HG03457 (cell line): ENCODE data around the gene SNRPB.
"Not testable (repeated sequence)": the region's sequence is repeated elsewhere in the genome, so short reads cannot be mapped to it uniquely, and the experiment has no call there.

Source experiments
- ATAC-seq: cut with Tn5 transposase; IDR thresholded peaks from one replicate; pipeline ENCODE4 v1.9.1; 2021; ENCODE audit warnings: moderate number of reproducible peaks; ENCODE audit not compliant: unreplicated experiment

The SNRPB gene

DNA sequence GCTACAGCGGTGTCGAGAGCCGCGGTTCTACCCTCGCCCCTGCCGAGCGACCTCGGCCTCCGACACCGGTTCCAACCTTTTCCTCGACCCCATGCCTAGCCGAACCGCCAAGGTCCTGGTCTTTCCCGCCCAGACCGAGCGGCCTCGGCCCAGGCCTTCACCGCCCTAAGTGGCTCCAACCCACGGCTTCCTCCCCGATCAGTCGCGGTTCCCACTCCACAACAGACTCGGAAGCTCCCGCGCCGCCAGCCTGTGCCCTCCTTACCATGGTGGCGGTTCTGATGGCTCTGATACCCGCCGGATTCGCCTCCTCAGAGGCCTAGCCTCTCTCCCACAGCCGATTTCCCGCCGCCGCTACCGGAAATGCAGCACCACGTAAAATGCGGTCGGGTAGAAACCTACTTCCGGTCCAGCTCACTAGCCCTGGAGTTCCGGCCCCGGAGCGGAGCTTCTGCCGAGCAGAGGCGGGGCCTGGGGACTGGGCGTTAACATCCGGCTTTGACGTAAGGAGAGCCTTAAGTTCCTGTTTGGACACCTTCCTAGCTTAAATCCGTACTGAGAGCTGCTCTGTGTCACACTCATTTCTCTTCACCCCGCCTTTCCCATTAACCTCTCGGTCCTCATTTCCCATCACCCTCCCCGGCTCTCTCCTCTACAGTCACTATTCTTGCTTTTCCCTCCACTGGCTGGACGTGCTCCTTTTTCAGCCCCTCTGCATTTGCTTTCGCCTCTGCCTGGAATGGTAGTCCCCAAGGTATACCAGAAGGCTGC is at the start of gene SNRPB:
Gene SNRPB (minus strand): TSS at position 367 of the 771 bp plus-strand sequence. CDS start 99 bp downstream, at position 268.
- peak; percentile 87 for ATAC-seq

DNA sequence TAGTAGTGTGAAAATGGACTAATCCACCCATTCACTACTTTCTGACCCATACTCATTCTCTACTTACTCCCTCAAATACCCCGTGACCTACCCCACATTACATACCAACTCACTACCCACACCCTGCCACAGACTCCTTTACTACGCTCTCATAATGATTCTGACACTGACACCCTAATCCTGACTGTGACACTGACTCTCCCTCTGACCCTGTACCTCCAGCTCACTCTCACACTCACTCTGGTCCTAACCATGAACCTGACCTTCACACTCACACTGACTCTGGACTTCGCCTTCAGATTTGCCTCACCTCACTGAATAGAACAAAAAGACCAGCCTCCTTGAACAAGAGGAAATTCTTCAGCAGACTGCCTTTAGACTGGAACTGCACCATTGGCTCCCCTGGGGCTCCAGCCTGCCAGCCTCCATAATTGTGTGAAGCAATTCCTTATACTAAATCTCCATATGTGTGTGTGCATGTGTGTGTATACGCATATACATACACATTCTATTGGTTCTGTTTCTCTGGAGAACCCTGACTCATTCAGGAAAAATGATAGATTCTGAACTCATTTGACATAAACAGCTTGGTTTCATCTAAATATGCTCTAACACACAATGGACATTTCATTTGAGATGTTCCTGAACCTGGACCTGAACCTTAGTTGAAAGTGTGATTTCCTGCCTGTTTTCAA is 48.7 kb upstream of the SNRPB start:
- ATAC-seq = no peak

DNA sequence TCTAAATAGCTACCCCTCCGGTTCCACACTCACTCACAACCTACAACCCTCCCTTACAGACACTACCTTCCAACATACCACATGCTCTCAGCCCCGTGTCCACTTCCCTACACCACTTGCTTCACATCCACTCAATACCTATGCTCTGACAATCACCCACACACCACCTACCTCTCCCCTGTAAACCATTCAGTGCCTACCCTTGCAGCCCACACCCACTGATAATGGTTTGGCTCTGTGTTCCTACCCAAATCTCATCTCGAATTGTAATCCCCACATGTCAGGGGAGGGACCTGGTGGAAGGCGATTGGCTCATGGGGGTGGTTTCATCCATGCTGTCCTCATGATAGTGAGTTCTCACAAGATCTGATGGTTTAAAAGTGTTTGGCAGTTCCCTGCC is 48.0 kb upstream of the SNRPB start:
- no peak for ATAC-seq

DNA sequence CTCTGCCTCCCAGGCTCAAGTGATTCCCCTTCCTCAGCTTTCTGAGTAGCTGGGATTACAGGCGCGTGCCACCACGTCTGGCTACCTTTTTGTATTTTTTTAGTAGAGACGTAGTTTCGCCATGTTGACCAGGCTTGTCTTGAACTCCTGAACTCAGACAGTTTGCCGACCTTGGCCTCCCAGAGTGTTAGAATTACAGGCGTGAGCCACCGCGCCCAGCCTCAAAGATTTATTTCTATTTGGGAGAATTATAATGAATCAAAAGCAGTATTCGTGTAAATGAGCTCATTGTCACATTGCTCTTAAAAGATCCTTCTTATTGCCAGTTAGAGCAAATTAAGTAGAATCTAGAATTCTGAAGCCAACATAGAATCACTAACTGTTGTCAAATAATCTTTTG is 47.5 kb upstream of the SNRPB start:
- no peak for ATAC-seq

DNA sequence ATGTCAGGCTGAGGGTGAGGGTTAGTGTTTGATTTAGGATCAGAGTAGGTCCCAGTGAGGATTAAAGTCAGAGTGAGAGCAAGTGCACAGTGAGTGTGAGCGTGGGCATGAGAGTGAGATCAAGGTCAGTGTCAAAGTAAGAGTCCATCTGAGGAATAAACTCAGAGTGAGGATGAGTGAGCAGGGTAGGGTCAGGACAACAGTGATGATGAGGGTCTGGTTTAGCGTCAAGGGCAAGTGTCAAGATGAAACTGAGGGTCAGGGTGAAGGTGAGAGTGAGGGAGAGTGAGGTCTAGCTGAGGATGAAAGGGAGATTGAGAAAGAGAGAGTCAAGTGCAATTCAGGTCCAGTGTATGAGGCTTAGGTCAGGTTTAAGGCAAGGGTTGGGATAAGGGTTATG is 45.8 kb upstream of the SNRPB start:
- no peak for ATAC-seq

DNA sequence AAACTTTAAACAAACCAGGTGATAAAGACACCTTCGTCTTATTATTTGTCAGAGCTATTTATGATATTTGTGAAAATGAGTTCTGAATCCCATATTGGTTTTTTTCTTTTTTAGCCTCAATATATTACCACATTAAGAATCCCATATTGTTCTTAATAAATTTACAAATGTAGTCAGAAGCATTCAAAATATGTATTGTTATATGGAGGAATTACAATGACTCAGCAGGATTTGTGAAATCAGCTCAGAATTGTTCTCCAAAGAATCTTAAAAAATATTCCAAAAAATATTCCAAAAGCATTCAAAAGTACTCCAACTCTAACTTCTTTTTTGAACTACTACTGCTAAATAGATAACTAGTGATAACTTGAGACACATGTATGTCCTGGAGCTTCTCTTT is 44.6 kb upstream of the SNRPB start:
- no peak for ATAC-seq

DNA sequence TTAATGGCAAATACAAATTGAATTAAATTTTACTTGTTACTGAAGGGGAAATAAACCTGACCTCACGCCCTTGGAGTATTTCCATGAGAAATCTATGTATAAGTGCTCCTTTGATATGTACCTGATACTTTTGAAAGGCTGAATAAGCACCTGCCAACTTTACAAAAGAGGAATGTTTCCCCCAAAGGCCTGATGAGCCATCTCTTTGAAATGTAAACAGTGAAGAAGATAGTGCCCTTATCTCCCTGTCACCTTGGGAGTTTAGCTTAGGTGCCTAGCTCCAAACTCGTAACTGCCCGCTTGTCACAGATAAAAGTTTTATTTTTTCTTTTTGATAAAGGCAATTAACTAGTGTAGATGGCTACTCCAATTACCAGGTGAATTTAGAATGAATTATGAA is 39.2 kb upstream of the SNRPB start:
- ATAC-seq = no peak

DNA sequence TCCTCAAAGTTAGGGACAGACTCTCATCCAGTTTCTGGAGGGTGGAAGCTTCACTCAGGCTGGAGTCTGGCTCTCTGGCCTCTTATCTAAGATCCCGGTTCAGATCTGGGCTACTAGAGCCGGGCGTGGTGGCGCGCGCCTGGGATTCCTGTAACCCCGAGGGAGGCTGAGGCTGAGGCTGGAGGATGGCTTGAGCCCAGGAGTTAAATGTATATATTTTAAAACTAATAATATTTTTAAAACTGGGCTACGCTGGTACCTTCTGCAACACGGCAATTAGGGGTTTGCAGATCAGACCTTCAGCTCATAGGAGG is 38.8 kb upstream of the SNRPB start:
- ATAC-seq = no peak

DNA sequence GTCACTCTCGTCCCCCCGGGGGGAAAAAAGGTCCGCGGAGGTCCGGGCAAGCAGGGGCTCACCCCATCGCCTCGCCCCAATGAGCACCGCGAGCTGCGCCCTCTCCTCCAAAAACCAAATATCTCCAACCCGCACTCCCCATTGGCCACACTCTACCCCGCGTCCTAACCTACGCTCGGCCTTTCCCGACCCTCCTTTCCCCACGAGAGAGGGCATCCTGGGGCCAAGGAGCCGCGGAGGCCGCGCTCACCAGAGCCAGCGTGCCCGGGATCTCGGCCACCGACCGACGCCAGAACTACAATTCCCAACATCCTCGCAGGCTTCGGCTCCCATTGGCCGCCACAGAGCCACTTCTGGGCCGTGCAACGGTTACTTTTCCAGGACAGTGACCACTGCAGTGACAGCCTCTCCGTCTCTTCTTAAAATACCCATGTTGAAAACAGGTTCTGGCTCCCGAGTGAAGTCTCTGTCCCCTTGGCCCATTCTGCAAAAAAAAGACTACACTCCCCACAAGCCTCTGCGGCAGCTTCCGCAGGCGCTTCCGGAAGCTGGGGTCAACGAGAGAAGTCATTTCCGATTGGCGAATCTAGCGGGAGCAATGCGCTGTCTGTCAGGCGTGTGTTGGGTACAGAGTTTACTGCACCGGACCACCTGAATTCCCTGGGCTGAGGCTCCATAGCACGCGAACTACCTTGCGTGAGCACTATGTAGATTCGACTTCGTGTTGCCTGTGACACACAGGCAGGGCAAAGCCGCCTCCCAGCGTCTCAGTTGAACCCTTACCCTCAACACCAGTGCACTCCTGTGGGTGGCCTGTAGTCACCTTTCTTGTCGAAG is 38.3 kb upstream of the SNRPB start, which contains the start of gene ZNF343:
Gene ZNF343 (minus strand): TSS at position 285 of the 837 bp plus-strand sequence. CDS start 15,020 bp downstream, outside the sequence.
- peak; percentile 87 for ATAC-seq

DNA sequence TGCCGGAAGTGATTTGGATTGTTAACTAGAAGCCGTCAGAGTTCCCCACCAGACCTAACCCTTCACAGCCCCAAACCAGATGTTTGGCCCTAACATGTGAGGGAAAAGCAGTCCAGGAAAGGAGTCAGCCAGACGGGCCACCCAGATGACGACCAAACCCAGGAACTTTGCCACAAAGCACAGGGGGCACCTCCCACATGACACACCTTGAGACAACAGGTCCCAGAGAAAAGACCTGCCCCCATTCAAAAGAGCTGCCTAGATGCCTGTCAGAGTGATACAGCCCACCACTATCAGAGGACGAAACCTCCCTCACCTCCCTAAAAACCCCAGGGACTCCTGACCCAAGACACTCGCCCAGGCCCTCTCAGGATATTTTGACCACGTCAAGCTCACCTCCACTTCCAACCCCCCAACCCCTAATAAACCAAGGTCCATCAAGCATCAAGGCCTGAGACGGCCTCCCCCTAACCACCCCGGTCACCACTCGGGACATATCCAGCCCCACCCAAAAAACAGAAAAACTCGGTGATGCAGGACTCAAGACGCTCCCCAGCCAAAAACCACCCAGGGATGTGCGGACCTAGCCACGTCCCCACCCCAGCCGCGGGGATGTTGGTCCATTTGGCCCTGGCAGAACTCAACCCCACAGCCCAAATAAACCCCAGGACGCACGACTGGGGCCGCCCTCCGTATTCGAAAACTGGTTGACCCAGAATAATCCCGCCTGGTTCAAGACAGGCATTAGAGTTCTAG is 37.5 kb upstream of the SNRPB start:
- no peak for ATAC-seq

DNA sequence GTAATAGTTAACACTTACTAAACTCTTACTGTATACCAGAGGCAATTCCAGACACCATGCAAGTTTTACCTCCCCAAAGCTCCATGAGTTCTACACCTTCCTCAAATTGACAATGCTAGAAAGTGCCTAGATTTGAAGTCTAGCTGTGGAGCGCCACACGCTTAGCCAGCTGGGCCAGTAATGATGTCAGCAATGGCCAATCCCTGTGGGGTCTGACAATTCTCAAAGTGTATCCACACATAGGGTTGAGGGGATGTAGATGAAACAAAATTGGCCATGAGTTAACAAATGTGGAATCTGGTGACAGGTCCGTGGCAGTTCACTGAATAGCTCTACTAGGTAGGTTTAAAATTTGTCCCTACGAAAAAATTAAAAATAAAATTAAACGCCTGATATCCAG is 36.9 kb upstream of the SNRPB start:
- no peak for ATAC-seq

DNA sequence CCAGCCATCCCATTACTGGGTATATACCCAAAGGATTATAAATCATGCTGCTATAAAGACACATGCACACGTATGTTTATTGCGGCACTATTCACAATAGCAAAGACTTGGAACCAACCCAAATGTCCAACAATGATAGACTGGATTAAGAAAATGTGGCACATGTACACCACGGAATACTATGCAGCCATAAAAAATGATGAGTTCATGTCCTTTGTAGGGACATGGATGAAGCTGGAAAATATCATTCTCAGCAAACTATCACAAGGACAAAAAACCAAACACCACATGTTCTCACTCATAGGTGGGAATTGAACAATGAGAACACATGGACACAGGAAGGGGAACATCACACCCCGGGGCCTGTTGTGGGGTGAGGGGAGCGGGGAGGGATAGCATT is 35.8 kb upstream of the SNRPB start:
- not testable (repeated sequence) for ATAC-seq

DNA sequence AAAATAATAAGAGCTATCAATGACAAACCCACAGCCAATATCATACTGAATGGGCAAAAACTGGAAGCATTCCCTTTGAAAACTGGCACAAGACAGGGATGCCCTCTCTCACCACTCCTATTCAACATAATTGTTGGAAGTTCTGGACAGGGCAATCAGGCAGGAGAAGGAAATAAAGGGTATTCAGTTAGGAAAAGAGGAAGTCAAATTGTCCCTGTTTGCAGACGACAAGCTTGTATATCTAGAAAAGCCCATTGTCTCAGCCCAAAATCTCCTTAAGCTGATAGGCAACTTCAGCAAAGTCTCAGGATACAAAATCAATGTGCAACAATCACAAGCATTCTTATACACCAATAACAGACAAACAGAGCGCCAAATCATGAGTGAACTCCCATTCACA is 34.2 kb upstream of the SNRPB start:
- not testable (repeated sequence) for ATAC-seq

DNA sequence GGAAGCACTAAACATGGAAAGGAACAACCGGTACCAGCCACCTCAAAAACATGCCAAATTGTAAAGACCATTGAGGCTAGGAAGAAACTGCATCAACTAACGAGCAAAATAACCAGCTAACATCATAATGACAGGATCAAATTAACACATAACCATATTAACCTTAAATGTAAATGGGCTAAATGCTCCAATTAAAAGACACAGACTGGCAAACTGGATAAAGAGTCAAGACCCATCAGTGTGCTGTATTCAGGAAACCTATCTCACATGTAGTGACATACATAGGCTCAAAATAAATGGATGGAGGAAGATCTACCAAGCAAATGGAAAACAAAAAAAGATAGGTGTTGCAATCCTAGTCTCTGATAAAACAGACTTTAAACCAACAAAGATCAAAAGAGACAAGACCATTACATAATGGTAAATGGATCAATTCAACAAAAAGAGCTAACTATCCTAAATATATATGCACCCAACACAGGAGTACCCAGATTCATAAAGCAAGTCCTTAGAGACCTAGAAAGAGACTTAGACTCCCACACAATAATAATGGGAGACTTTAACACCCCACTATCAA is 32.3 kb upstream of the SNRPB start:
- not testable (repeated sequence) for ATAC-seq

DNA sequence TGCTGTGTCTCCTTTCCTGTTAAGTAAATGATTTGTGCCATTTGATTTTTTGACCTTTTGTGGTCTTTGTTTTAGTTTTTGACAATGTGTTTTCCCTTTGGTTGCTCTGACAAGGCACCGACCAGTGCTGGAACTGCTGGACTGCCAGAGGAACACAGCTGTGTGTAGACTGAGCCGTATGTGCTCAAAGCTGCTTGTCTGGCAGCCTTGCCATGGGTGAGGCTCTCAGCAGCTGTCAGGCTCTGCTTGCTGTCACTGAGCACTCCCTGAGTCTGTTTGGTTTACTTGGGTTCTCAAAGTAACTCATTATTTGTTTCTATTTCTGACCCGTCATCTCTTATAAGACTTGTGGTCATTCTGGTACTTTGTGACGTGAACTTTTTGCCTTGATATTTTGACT is 15.1 kb upstream of the SNRPB start:
- no peak for ATAC-seq

DNA sequence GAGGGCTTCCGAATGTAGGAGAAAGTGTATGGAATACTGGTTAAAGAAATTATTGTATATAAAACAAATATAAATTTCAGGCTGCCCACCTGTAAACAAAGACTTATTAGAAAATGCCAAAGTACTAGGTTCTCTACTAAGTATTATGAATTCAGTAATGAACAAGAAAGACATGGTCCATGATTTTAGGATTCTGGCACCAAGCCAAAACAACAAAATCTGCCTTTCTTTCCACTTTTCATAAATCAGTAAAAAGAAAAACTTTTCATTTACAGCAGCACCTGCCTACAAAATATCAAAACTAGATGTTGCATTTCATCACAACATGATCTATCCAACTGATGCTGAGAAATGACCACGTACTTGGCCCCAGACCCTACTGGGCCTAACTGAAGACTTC is 14.5 kb upstream of the SNRPB start:
- ATAC-seq = no peak

DNA sequence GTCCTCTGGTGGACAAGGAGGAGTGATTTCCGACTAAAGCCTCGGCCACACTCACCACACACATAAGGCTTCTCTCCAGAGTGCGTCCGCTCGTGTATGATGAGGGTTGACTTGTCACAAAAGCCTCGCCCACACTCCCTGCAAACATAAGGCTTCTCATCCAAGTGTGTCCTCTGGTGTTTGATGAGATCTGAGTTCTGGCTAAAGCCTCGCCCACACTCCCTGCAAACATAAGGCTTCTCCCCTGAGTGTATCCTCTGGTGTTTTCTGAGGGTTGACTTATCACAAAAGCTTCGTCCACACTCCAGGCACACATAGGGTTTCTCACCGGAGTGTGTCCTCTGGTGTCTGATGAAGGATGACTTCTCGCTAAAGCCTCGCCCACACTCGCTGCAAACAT is 12.9 kb upstream of the SNRPB start:
- no peak for ATAC-seq

DNA sequence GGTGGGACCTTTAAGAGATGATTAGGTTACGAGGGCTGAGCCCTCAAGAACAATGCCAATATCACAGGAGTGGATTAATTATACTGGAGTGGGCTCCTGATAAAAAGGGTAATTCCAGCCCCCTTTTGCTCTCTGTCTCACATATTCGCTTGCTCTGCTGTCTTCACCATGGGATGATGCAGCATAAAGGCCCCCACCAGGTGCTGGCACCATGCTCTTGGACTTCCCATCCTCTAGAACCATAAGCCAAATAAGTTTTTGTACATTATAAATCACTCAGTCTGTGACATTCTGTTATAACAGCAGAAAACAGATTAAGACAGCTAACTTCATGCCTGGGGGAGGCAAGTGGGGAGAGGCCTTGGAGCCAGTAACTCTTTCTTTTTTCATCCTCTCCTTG is 9.8 kb upstream of the SNRPB start:
- no peak for ATAC-seq

DNA sequence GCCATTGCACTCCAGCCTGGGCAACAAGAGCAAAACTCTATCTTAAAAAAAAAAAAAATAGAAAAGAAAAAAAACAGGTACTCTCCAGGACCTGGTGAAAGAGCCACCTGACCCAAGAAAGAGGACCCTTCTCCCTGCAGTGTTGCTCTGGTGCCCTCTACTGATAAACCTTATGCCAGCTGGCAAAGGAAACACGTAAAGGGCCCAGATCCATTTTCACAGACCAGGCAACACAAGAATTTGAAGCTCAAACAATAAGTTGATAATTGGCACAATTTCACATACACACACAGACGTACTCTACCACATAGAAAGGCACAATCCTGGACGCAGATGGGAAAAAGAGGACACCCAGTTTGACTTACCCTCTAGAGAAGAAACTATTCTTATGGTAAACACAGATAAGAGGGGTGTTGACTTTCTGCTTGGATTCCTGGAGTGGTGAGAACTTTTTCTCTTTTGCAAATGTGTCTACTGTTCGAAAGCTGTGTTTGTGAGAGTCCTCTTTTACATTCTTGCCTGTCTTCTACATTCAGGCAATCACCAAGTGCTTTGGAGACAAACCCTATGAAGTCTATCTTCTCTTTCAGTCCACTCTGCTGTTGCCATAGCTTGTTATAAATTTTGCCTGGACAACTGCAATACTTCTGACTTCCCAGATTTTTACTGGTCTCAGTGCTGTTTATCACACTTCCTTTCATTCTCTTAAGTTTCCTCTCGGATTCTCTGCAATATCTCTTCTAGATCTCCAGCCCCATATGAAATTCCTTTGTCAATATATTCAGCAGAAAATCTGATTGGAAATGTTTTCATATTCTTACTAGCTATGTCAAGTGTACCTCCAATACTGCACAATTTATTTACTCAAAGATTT is 6.4 kb upstream of the SNRPB start:
- ATAC-seq = no peak
